GM18909 (cell line): Measurements from ENCODE around the gene TMPRSS2.

Experiments used
- ATAC-seq: cut with Tn5 transposase; IDR thresholded peaks from one replicate; pipeline ENCODE4 v1.9.1; 2021; ENCODE audit warnings: mild to moderate bottlenecking; ENCODE audit not compliant: unreplicated experiment, poor library complexity

The TMPRSS2 gene

GRCh38 chr21:41483973-41484372 is 24.0 kb downstream of the TMPRSS2 start:
- ATAC-seq, result no peak

- ATAC-seq, result no peak
Observed at GRCh38 chr21:41483415-41483814, 24.5 kb downstream of the TMPRSS2 start.

GRCh38 chr21:41482980-41483379 is 25.0 kb downstream of the TMPRSS2 start:
- ATAC-seq, result no peak

- no peak for ATAC-seq
Observed at GRCh38 chr21:41482301-41482700, 25.7 kb downstream of the TMPRSS2 start.

- ATAC-seq, result no peak
Observed at GRCh38 chr21:41481191-41481590, 26.8 kb downstream of the TMPRSS2 start.

- ATAC-seq, result no peak
Observed at GRCh38 chr21:41480086-41480690, 27.8 kb downstream of the TMPRSS2 start.

GRCh38 chr21:41479686-41480085 is 28.3 kb downstream of the TMPRSS2 start:
- ATAC-seq, result no peak

GRCh38 chr21:41478319-41479177 is 29.4 kb downstream of the TMPRSS2 start:
- no peak for ATAC-seq

GRCh38 chr21:41477641-41478318 is 30.2 kb downstream of the TMPRSS2 start:
- ATAC-seq, result no peak

- no peak for ATAC-seq
Observed at GRCh38 chr21:41475714-41476420, 32.1 kb downstream of the TMPRSS2 start.

- ATAC-seq, result no peak
Observed at GRCh38 chr21:41472753-41473548, 35.0 kb downstream of the TMPRSS2 start.

- no peak for ATAC-seq
Observed at GRCh38 chr21:41470054-41470453, 37.9 kb downstream of the TMPRSS2 start.

GRCh38 chr21:41466024-41466820 is 41.7 kb downstream of the TMPRSS2 start:
- ATAC-seq, result no peak

GRCh38 chr21:41465176-41465781 is 42.7 kb downstream of the TMPRSS2 start:
- ATAC-seq, result no peak

- peak; percentile 56 for ATAC-seq
Observed at GRCh38 chr21:41460578-41461527, 47.1 kb downstream of the TMPRSS2 start.

- no peak for ATAC-seq
Observed at GRCh38 chr21:41459884-41460534, 47.9 kb downstream of the TMPRSS2 start.

GRCh38 chr21:41458559-41458958 is 49.4 kb downstream of the TMPRSS2 start:
- no peak for ATAC-seq
